Measurements from ENCODE around the gene TEX13C. TPM values are rescaled to one million over a fixed set of nuclear protein-coding genes. Genes with fewer than 3 reads are reported as not detected.
"Not testable (repeated sequence)": the region's sequence is repeated elsewhere in the genome, so short reads cannot be mapped to it uniquely, and the experiment has no call there.

TEX13C gene
- 0.11 and 0.21 TPM in 2 replicates for total RNA-seq (2014; rRNA removed; shearing (Covaris generic))
- 0.43 and 0.49 TPM in 2 replicates for polyA plus RNA-seq (2015; cell fraction: cytosol; rRNA removed)
- not detected in 2 replicates for polyA plus RNA-seq (2015; cell fraction: nucleus; rRNA removed)

DNA sequence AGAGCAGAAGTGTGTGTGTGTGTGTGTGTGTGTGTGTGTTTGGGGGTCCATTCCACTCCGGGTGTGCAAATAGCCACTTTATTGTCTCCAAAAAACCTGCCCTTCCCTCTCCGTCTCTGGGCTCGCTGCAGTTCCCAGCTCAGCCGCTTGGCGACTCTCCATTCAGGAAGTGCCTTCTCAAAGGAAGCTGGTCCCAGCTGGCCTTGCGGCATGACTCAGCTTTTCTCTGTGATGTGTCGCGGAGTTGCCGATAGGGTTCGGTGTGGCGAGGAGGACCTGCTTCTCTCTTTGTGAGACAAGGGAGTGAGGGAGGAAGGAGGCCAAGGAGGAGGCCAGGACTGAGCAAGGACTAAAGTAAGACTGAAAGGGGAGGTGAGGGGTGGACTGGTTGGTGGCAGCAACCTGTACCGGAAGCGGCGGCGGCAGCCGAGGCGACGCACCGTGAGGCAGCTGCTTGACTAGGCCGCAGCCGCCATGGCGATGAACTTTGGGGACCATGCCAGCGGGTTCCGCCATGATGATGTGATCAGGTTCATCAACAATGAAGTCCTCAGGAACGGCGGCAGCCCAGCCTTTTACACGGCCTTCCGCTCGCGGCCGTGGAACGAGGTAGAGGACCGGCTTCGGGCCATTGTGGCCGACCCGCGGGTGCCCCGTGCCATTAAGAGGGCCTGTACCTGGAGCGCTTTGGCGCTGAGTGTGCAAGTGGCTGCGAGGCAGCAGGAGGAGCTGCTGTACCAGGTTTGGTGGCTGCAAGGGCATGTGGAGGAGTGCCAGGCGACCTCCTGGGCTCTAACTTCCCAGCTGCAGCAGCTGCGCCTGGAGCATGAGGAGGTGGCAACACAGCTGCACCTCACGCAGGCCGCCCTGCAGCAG is at the start of gene TEX13C:
TSS of gene TEX13C (plus strand) at position 226 of the 876 bp plus-strand sequence. CDS start at position 475, 249 bp downstream.
- in situ Hi-C loops (cut with HindIII; ENCODE audit: low pct_unique_long_range_greater_than_20kb, low sequenced_read_pairs): no loop called here

DNA sequence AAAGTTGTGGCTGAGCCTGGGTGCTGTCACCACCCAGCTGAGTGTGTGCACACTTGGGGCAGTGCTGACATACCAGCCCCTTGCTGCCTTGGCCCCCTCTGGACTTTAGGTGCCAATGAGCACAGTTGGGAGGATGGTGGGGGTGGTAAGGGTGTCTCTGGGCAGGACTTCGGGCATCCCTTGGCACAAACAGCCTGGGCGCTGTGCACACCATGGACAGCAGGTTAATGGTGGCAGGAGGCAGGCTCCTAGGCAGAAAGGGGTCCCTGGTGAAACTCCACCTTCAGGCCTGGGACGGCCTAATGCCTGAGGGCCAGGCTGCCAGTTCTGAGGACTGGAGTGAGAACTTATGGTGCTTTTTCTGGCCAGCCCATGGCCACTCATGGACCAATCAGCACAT is 32.4 kb upstream of the TEX13C start:
- in situ Hi-C loops (cut with HindIII; ENCODE audit: low pct_unique_long_range_greater_than_20kb, low sequenced_read_pairs): no loop called here
- DNase-seq (ENCODE audit: low read depth, low spot score): no peak

More for the DNA sequence above, at the start of gene TEX13C:
- no peak for DNase-seq (ENCODE audit: low read depth, low spot score)

DNA sequence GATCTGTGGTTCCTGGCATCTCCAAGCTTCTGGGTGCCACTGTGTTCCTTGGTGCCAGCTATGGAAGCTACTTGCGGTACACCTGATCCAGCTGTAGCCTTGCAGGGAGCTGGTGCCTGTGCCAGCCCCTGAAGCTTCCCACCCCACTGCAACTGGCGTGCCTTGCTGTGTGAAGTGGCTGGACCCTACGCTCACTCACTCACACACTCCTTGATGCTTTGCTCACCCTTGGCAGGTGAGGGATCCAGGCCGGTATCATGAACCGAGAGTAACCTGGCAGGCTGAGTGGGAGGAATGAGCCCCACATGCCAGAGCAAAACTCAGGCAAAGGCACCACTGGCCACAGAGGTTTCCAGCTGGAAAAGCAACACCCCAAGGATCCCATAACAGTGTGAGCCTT is 31.3 kb upstream of the TEX13C start:
- DNase-seq (ENCODE audit: low read depth, low spot score): no peak
- in situ Hi-C loops (cut with HindIII; ENCODE audit: low pct_unique_long_range_greater_than_20kb, low sequenced_read_pairs): no loop called here

- no peak for DNase-seq (ENCODE audit: low read depth, low spot score)
- in situ Hi-C loops (cut with HindIII; ENCODE audit: low pct_unique_long_range_greater_than_20kb, low sequenced_read_pairs): no loop called here
These were observed 30.5 kb upstream of the TEX13C start for GRCh38 chrX:125289209-125289608.

DNA sequence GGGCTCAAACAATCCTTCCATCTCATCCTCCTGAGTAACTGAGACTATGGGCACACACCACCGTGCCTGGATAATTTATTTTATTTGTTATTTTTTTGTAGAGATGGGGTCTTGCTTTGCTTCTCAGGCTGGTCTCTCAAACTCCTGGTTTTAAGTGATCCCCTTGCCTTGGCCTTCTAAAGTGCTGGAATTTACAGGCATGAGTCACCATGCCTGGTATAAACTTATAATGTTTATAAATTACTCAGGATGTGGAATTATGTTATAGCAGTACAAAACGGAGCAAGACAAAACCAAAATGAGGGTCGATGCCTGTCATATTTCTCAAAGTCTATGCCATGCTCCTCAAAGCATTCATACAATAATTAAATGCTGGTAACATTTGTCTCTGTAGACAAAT is 29.8 kb upstream of the TEX13C start:
- no peak for DNase-seq (ENCODE audit: low read depth, low spot score)
- in situ Hi-C loops (cut with HindIII; ENCODE audit: low pct_unique_long_range_greater_than_20kb, low sequenced_read_pairs): no loop called here

GRCh38 chrX:125291124-125291523 is 28.5 kb upstream of the TEX13C start:
- DNase-seq (ENCODE audit: low read depth, low spot score): no peak
- in situ Hi-C loops (cut with HindIII; ENCODE audit: low pct_unique_long_range_greater_than_20kb, low sequenced_read_pairs): no loop called here

- no peak for DNase-seq (ENCODE audit: low read depth, low spot score)
- in situ Hi-C loops (cut with HindIII; ENCODE audit: low pct_unique_long_range_greater_than_20kb, low sequenced_read_pairs): no loop called here
These were observed 25.6 kb upstream of the TEX13C start for GRCh38 chrX:125293850-125294780.

- in situ Hi-C loops (cut with HindIII; ENCODE audit: low pct_unique_long_range_greater_than_20kb, low sequenced_read_pairs): no loop called here
These were observed 24.3 kb upstream of the TEX13C start for GRCh38 chrX:125295337-125295736.

GRCh38 chrX:125298871-125299270 is 20.8 kb upstream of the TEX13C start:
- in situ Hi-C loops (cut with HindIII; ENCODE audit: low pct_unique_long_range_greater_than_20kb, low sequenced_read_pairs): no loop called here

More at GRCh38 chrX:125295337-125295736, 24.3 kb upstream of the TEX13C start:
- peak; percentile 52 for DNase-seq (ENCODE audit: low read depth, low spot score)

GRCh38 chrX:125306335-125306866 is 13.3 kb upstream of the TEX13C start:
- in situ Hi-C loops (cut with HindIII; ENCODE audit: low pct_unique_long_range_greater_than_20kb, low sequenced_read_pairs): no loop called here
- no peak for DNase-seq (ENCODE audit: low read depth, low spot score)

More at GRCh38 chrX:125298871-125299270, 20.8 kb upstream of the TEX13C start:
- DNase-seq (ENCODE audit: low read depth, low spot score): no peak

GRCh38 chrX:125308653-125309052 is 11.0 kb upstream of the TEX13C start:
- in situ Hi-C loops (cut with HindIII; ENCODE audit: low pct_unique_long_range_greater_than_20kb, low sequenced_read_pairs): no loop called here
- no peak for DNase-seq (ENCODE audit: low read depth, low spot score)

DNA sequence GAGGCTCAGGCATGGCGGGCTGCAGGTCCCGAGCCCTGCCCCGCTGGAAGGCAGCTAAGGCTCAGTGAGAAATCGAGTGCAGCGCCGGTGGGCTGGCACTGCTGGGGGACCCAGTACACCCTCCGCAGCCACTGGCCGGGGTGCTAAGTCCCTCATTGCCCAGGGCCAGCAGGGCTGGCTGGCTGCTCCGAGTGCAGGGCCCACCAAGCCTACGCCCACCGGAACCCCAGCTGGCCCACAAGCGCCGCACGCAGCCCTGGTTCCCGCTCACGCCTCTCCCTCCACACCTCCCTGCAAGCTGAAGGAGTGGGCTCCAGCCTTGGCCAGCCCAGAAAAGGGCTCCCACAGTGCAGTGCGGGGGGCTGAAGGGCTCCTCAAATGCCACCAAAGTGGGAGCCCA is 505 bp upstream of the TEX13C start:
- DNase-seq (ENCODE audit: low read depth, low spot score); in situ Hi-C loops (cut with HindIII; ENCODE audit: low pct_unique_long_range_greater_than_20kb, low sequenced_read_pairs): not testable (repeated sequence)

DNA sequence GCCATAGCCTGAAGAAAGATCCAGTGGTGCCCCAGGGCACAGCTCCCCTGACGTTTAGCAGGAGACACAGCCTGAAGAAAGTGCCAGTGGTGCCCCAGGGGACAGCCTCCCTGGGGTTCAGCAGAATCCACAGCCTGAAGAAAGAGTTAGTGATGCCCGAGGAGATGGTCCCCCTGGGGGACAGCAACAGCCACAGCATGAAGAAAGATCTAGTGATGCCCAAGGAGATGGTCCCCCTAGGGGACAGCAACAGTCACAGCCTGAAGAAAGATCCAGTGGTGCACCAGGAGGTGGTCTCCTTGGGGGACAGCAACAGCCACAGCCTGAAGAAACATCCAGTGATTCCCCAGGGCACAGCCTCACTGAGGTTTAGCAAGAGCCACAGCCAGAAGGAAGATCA is 2.8 kb downstream of the TEX13C start:
- DNase-seq (ENCODE audit: low read depth, low spot score): no peak
- in situ Hi-C loops (cut with HindIII; ENCODE audit: low pct_unique_long_range_greater_than_20kb, low sequenced_read_pairs): no loop called here

- DNase-seq (ENCODE audit: low read depth, low spot score): no peak
- in situ Hi-C loops (cut with HindIII; ENCODE audit: low pct_unique_long_range_greater_than_20kb, low sequenced_read_pairs): no loop called here
These were observed 6.9 kb downstream of the TEX13C start for GRCh38 chrX:125326599-125326998.

- in situ Hi-C loops (cut with HindIII; ENCODE audit: low pct_unique_long_range_greater_than_20kb, low sequenced_read_pairs): no loop called here
- DNase-seq (ENCODE audit: low read depth, low spot score): no peak
These were observed 8.2 kb downstream of the TEX13C start for GRCh38 chrX:125327891-125328290.

GRCh38 chrX:125333583-125333982 is 13.9 kb downstream of the TEX13C start:
- DNase-seq (ENCODE audit: low read depth, low spot score): no peak
- in situ Hi-C loops (cut with HindIII; ENCODE audit: low pct_unique_long_range_greater_than_20kb, low sequenced_read_pairs): no loop called here

GRCh38 chrX:125340490-125340889 is 20.8 kb downstream of the TEX13C start:
- in situ Hi-C loops (cut with HindIII; ENCODE audit: low pct_unique_long_range_greater_than_20kb, low sequenced_read_pairs): no loop called here
- DNase-seq (ENCODE audit: low read depth, low spot score): no peak

DNA sequence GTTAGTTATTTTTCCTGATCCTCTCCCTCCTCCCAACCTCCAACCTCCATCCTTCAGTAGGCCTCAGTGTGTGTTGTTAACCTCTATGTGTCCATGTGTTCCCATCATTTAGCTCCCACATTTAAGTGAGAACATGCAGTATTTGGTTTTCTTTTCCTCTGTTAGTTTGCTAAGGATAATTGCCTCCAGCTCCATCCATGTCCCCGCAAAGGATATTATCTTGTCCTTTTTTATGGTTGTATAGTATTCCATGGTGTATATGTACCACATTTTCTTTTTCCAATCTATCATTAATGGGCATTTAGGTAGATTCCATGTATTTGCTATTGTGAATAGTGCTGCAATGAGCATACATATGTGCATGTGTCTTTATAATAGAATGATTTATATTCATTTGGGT is 54.5 kb downstream of the TEX13C start:
- in situ Hi-C loops (cut with HindIII; ENCODE audit: low pct_unique_long_range_greater_than_20kb, low sequenced_read_pairs): no loop called here
- no peak for DNase-seq (ENCODE audit: low read depth, low spot score)
